ENCODE results near the gene TMIGD1. TPM values are rescaled to one million over a fixed set of nuclear protein-coding genes. Genes with fewer than 3 reads are reported as not detected.

Gene TMIGD1
- total RNA-seq, 1 donor from 2014 or later, result not detected

- ATAC-seq (no peak), DNase-seq (no peak)
- no peaks in the 10 kb centered on the region for H3K36me3 ChIP-seq
- no peaks in the 10 kb centered on the region for H3K27me3 ChIP-seq
- intact Hi-C loops (cut with DNase I), result no loop called here
- no peak for TF ChIP-seq CTCF (IDR thresholded peaks at IDR 0.05)
- peaks cover 24% of the 10 kb centered on the region for H3K4me1 ChIP-seq
- no peak overlapping the region for H3K4me3 ChIP-seq
- H3K9me3 ChIP-seq, result no peaks in the 10 kb centered on the region
- H3K27ac ChIP-seq, result peak overlapping the region; percentile 55
Observed at GRCh38 chr17:30375661-30376060, 41.8 kb upstream of the TMIGD1 start.

DNA sequence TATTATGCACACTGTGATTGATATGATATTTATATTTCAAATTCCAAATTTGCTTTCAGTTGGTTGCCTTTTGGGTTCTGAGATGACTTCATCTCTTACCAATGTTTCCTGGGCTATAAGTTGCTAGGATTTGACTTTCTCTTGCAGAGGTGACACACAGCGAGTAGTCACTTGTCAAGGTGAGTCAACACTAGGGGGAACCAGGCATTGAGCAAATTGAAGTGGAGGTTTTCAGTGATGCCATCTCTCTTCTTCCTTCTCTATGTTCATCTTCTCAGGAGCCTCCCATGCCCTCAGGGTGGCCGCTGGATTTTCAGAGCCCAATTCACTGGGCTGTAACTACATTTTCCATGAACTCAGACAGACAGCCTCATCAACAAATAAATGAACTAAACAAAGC is 38.9 kb upstream of the TMIGD1 start:
- no peak for TF ChIP-seq CTCF (IDR thresholded peaks at IDR 0.05)
- no peak for ATAC-seq
- Histone ChIP-seq H3K27me3 (no peaks in the 10 kb centered on the region), H3K4me1 (peaks cover 10% of the 10 kb centered on the region), H3K9me3 (no peaks in the 10 kb centered on the region), H3K4me3 (no peak overlapping the region), H3K27ac (no peak overlapping the region), H3K36me3 (no peaks in the 10 kb centered on the region)
- no peak for DNase-seq
- intact Hi-C loops (cut with DNase I), result no loop called here

DNA sequence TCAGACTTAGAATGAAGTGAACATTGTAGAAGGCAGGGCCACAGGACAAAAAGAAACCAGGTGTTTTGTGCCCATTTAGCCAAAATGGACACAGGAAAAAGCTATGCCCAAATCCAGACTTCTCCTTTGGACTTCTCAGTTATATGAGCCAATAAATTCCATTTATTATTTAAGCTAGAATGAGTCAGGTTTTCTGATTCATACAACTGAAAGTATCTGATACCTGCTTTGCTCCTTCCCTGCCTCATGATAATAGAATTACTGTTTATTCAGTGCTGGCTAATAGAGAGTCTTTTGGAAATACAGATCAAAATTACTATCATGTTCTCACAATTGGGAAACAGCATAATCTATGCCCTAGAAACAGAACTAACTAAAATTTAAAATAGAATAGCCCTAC is 36.1 kb upstream of the TMIGD1 start:
- TF ChIP-seq CTCF (IDR thresholded peaks at IDR 0.05), result no peak
- no peaks in the 10 kb centered on the region for H3K9me3 ChIP-seq
- DNase-seq (no peak), ATAC-seq (no peak)
- intact Hi-C loops (cut with DNase I), result no loop called here
- no peaks in the 10 kb centered on the region for H3K36me3 ChIP-seq
- H3K27me3 ChIP-seq, result no peaks in the 10 kb centered on the region
- no peak overlapping the region for H3K4me3 ChIP-seq
- H3K27ac ChIP-seq, result no peak overlapping the region
- H3K4me1 ChIP-seq, result no peaks in the 10 kb centered on the region

GRCh38 chr17:30368912-30369720 is 35.3 kb upstream of the TMIGD1 start:
- Histone ChIP-seq H3K9me3 (no peaks in the 10 kb centered on the region), H3K4me1 (no peaks in the 10 kb centered on the region), H3K27ac (no peak overlapping the region), H3K4me3 (no peak overlapping the region), H3K36me3 (no peaks in the 10 kb centered on the region), H3K27me3 (no peaks in the 10 kb centered on the region)
- TF ChIP-seq CTCF (IDR thresholded peaks at IDR 0.05), result no peak
- DNase-seq, result no peak
- ATAC-seq, result peak; percentile 61
- intact Hi-C loops (cut with DNase I), result no loop called here

GRCh38 chr17:30366536-30366935 is 32.7 kb upstream of the TMIGD1 start:
- Histone ChIP-seq H3K9me3 (peaks cover 6% of the 10 kb centered on the region), H3K27ac (no peak overlapping the region), H3K4me1 (no peaks in the 10 kb centered on the region), H3K27me3 (no peaks in the 10 kb centered on the region), H3K4me3 (no peak overlapping the region), H3K36me3 (no peaks in the 10 kb centered on the region)
- intact Hi-C loops (cut with DNase I), result no loop called here
- DNase-seq (no peak), ATAC-seq (no peak)
- no peak for TF ChIP-seq CTCF (IDR thresholded peaks at IDR 0.05)

Measured in upper lobe of right lung (tissue), 1 donor.